Activated CD8-positive, alpha-beta T cell treated with anti-CD3 and anti-CD28 coated beads for 36 hours (primary cell): ENCODE measurements around the gene ASB7. TPM values are rescaled to one million over a fixed set of nuclear protein-coding genes. Genes with fewer than 3 reads are reported as not detected.

ENCODE experiments used
- ATAC-seq: fragments of 200-7000 bp; cut with Tn5 transposase; one replicate; pipeline ENCODE4 v1.10.0; 2021; ENCODE audit warnings: mild to moderate bottlenecking, moderate library complexity
- CTCF ChIA-PET: fragments of 350-600 bp; sonication (Branson Sonifier 250); formaldehyde crosslinking; loops from one replicate; lab custom pipeline; 2021; ENCODE audit warnings: antibody characterized with exemption; lab: Charles Lee
- POLR2A ChIA-PET: fragments of 350-600 bp; sonication (Branson Sonifier 250); formaldehyde crosslinking; loops from one replicate; lab custom pipeline; 2021; ENCODE audit warnings: antibody characterized with exemption; lab: Charles Lee
- DNase-seq: peaks from one replicate; pipeline ENCODE4 v3.0.0-alpha.2; 2020
- H3K27ac Mint-ChIP-seq: one replicate; pipeline ENCODE4 v1.8.0; 2021; ENCODE audit warnings: mild to moderate bottlenecking, mixed read lengths
- H3K27me3 Mint-ChIP-seq: one replicate; pipeline ENCODE4 v1.8.0; 2021; ENCODE audit warnings: mixed read lengths
- H3K36me3 Mint-ChIP-seq: one replicate; pipeline ENCODE4 v1.8.0; 2021; ENCODE audit warnings: low read depth, mixed read lengths
- H3K4me1 Mint-ChIP-seq: one replicate; pipeline ENCODE4 v1.8.0; 2021; ENCODE audit warnings: low read depth, mixed read lengths
- H3K4me3 Mint-ChIP-seq: one replicate; pipeline ENCODE4 v1.8.0; 2021; ENCODE audit warnings: mild to moderate bottlenecking, moderate library complexity, mixed read lengths
- H3K9me3 Mint-ChIP-seq: one replicate; pipeline ENCODE4 v1.8.0; 2021; ENCODE audit warnings: mixed read lengths
- CTCF ChIP-seq: fragments of 200-600 bp; IDR thresholded peaks from one replicate; pipeline ENCODE4 v1.8.0; 2022; ENCODE audit warnings: antibody characterized with exemption, mild to moderate bottlenecking
- intact Hi-C: fragments of 100-400 bp; cut with micrococcal nuclease; formaldehyde crosslinking; loops from one replicate; pipeline ENCODE4 v1.10.0; 2022
- total RNA-seq, 2 experiments: library from RNA; stranded (reverse); gene quantifications; one replicate each; pipeline ENCODE4 v1.2.3, GENCODE V29; 2021

Gene ASB7
- total RNA-seq, 2 experiments from 2014 or later: 15.7 to 18.4 TPM

- Mint-ChIP-seq H3K4me3 (no peak overlapping the region), H3K27me3 (no peaks in the 10 kb centered on the region), H3K27ac (no peak overlapping the region), H3K36me3 (peaks cover 5% of the 10 kb centered on the region), H3K4me1 (peaks cover 66% of the 10 kb centered on the region), H3K9me3 (no peaks in the 10 kb centered on the region)
- no peak for TF ChIP-seq CTCF
- POLR2A ChIA-PET: no interaction called here
- ATAC-seq: no peak
- CTCF ChIA-PET: interaction anchor here (1.2 kb wide), 2 partner anchors 235 to 370 kb away, joined by 3 to 5 read pairs; no protein-coding TSS in a partner anchor
- no peak for DNase-seq
- intact Hi-C loops: no loop called here
These were observed 35.9 kb downstream of the ASB7 start for GRCh38 chr15:100638177-100638730.

GRCh38 chr15:100642213-100642949 is 40.0 kb downstream of the ASB7 start:
- H3K27me3 Mint-ChIP-seq: no peaks in the 10 kb centered on the region
- ChIA-PET POLR2A (no interaction called here), CTCF (no interaction called here)
- H3K9me3 Mint-ChIP-seq: no peaks in the 10 kb centered on the region
- no peak for TF ChIP-seq CTCF
- H3K36me3 Mint-ChIP-seq: peaks cover 5% of the 10 kb centered on the region
- no peak overlapping the region for H3K27ac Mint-ChIP-seq
- ATAC-seq (no peak), DNase-seq (no peak)
- H3K4me3 Mint-ChIP-seq: no peak overlapping the region
- peaks cover 40% of the 10 kb centered on the region for H3K4me1 Mint-ChIP-seq
- intact Hi-C loops: no loop called here

- H3K4me1 Mint-ChIP-seq: peaks cover 37% of the 10 kb centered on the region
- CTCF ChIA-PET: no interaction called here
- DNase-seq (no peak), ATAC-seq (no peak)
- peaks cover 5% of the 10 kb centered on the region for H3K36me3 Mint-ChIP-seq
- H3K9me3 Mint-ChIP-seq: no peaks in the 10 kb centered on the region
- no peak overlapping the region for H3K27ac Mint-ChIP-seq
- no peaks in the 10 kb centered on the region for H3K27me3 Mint-ChIP-seq
- no peak for TF ChIP-seq CTCF
- no peak overlapping the region for H3K4me3 Mint-ChIP-seq
- intact Hi-C loops: no loop called here
- POLR2A ChIA-PET: no interaction called here
These were observed 40.6 kb downstream of the ASB7 start for GRCh38 chr15:100642950-100643338.

- TF ChIP-seq CTCF: no peak
- DNase-seq (no peak), ATAC-seq (no peak)
- no peaks in the 10 kb centered on the region for H3K9me3 Mint-ChIP-seq
- H3K27me3 Mint-ChIP-seq: no peaks in the 10 kb centered on the region
- intact Hi-C loops: no loop called here
- ChIA-PET CTCF (no interaction called here), POLR2A (no interaction called here)
- peaks cover 20% of the 10 kb centered on the region for H3K4me1 Mint-ChIP-seq
- no peak overlapping the region for H3K4me3 Mint-ChIP-seq
- H3K27ac Mint-ChIP-seq: no peak overlapping the region
- peaks cover 1% of the 10 kb centered on the region for H3K36me3 Mint-ChIP-seq
These were observed 43.3 kb downstream of the ASB7 start for GRCh38 chr15:100645671-100646070.

GRCh38 chr15:100648951-100649350 is 46.6 kb downstream of the ASB7 start:
- no peak for DNase-seq
- POLR2A ChIA-PET: no interaction called here
- TF ChIP-seq CTCF: no peak
- no peak overlapping the region for H3K27ac Mint-ChIP-seq
- no peak overlapping the region for H3K4me3 Mint-ChIP-seq
- no peaks in the 10 kb centered on the region for H3K4me1 Mint-ChIP-seq
- intact Hi-C loops: no loop called here
- ATAC-seq: no peak
- CTCF ChIA-PET: no interaction called here
- H3K36me3 Mint-ChIP-seq: peaks cover 2% of the 10 kb centered on the region
- H3K27me3 Mint-ChIP-seq: no peaks in the 10 kb centered on the region
- no peaks in the 10 kb centered on the region for H3K9me3 Mint-ChIP-seq
